NCI-H1417 (cell line): ENCODE data around the gene HOXA3.

ENCODE experiments used
- DNase-seq, 3 experiments: peaks; one replicate each; lab custom pipeline; 2025; lab: John Stamatoyannopoulos, UW

The HOXA3 gene

GRCh38 chr7:27102581-27103442 is 49.6 kb downstream of the HOXA3 start, which contains the start of gene HOXA2:
TSS of gene HOXA2 (minus strand) at chr7:27102683. CDS start at chr7:27102500, 183 bp downstream.
- no peak for DNase-seq

GRCh38 chr7:27101957-27102580 is 50.3 kb downstream of the HOXA3 start:
- DNase-seq, result no peak

- no peak for DNase-seq
These were observed 51.0 kb downstream of the HOXA3 start for GRCh38 chr7:27101171-27101956.

- DNase-seq, result no peak
These were observed 51.7 kb downstream of the HOXA3 start for GRCh38 chr7:27100694-27101170.

GRCh38 chr7:27099453-27100370 is 52.7 kb downstream of the HOXA3 start:
- DNase-seq, result no peak

- peak; percentile 68 to 83 (median 75) for DNase-seq
These were observed 53.6 kb downstream of the HOXA3 start for GRCh38 chr7:27098578-27099451.

- peak in 1 of 3 experiments; percentile 46 for DNase-seq
These were observed 54.5 kb downstream of the HOXA3 start for GRCh38 chr7:27097686-27098577.

- peak in 2 of 3 experiments; percentile 81 to 85 for DNase-seq
These were observed 55.4 kb downstream of the HOXA3 start for GRCh38 chr7:27096768-27097514.

- peak; percentile 91 to 96 (median 95) for DNase-seq
These were observed 56.3 kb downstream of the HOXA3 start, which contains the start of gene HOXA1 for GRCh38 chr7:27095897-27096767. TSS of gene HOXA1 (minus strand) at chr7:27096000. CDS start at chr7:27095912, 88 bp downstream.

GRCh38 chr7:27095050-27095896 is 57.1 kb downstream of the HOXA3 start:
- DNase-seq, result no peak

- no peak for DNase-seq
These were observed 57.9 kb downstream of the HOXA3 start for GRCh38 chr7:27094304-27095049.

GRCh38 chr7:27093184-27093895 is 59.0 kb downstream of the HOXA3 start:
- no peak for DNase-seq

- no peak for DNase-seq
These were observed 59.6 kb downstream of the HOXA3 start for GRCh38 chr7:27092819-27093110.

- DNase-seq, result no peak
These were observed 60.2 kb downstream of the HOXA3 start for GRCh38 chr7:27091941-27092818.
